ENCODE data around the gene CACNA1G. TPM values are rescaled to one million over a fixed set of nuclear protein-coding genes. Genes with fewer than 3 reads are reported as not detected.
A peak's percentile ranks its signal among the peaks of the same experiment; 100 is the strongest.

The CACNA1G gene
- total and polyA plus RNA-seq, 9 of the 15 experiments (the other 6 are each of a cell fraction or from before 2014, with no cell fraction given), result 0.01 TPM; not detected in 8

- TF ChIP-seq POU5F1 (IDR thresholded peaks at IDR 0.05; ENCODE audit: borderline replicate concordance, low read depth, low read length, partially characterized antibody) (no peak), ZNF589 (CRISPR knock-in tag; IDR thresholded peaks at IDR 0.05; ENCODE audit: low read depth) (peak; percentile 69), ELK1 (CRISPR knock-in tag; IDR thresholded peaks at IDR 0.05) (no peak), FOXK2 (conservative IDR thresholded peaks at IDR 0.05 in 1 of 2, IDR thresholded peaks at IDR 0.05 in 1 of 2; ENCODE audit: low read depth in 2 of 2) (peak; percentile 90), ZNF445 (CRISPR knock-in tag; IDR thresholded peaks at IDR 0.05; ENCODE audit: low read depth) (no peak), CEBPG (CRISPR knock-in tag; IDR thresholded peaks at IDR 0.05) (no peak), CEBPG (tag; conservative IDR thresholded peaks at IDR 0.05 in 1 of 2, IDR thresholded peaks at IDR 0.05 in 1 of 2) (0 out of 4 replicates have a peak, but pooled peaks of 1 of the 2 experiments have one; percentile 26), TAL1 (IDR thresholded peaks at IDR 0.05) (peak; percentile 46), SMAD4 (CRISPR knock-in tag; conservative IDR thresholded peaks at IDR 0.05) (peak; percentile 81), CAMTA2 (CRISPR knock-in tag; conservative IDR thresholded peaks at IDR 0.05) (no peak), DPF2 (IDR thresholded peaks at IDR 0.05) (peak; percentile 95), CREB3 (tag; conservative IDR thresholded peaks at IDR 0.05; ENCODE audit: low read depth) (peak; percentile 57; the same call in 1 of the 2 replicates), ZNF140 (CRISPR knock-in tag; IDR thresholded peaks at IDR 0.05) (no peak), SRF (CRISPR knock-in tag; IDR thresholded peaks at IDR 0.05) (peak in 1 of 2 experiments; percentile 9; a peak in 1 of 4 replicates)
- TF ChIP-seq, protein P1, sequence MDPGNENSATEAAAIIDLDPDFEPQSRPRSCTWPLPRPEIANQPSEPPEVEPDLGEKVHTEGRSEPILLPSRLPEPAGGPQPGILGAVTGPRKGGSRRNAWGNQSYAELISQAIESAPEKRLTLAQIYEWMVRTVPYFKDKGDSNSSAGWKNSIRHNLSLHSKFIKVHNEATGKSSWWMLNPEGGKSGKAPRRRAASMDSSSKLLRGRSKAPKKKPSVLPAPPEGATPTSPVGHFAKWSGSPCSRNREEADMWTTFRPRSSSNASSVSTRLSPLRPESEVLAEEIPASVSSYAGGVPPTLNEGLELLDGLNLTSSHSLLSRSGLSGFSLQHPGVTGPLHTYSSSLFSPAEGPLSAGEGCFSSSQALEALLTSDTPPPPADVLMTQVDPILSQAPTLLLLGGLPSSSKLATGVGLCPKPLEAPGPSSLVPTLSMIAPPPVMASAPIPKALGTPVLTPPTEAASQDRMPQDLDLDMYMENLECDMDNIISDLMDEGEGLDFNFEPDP (CRISPR knock-in tag; IDR thresholded peaks at IDR 0.05), result no peak
- TF ChIP-seq, protein P2, sequence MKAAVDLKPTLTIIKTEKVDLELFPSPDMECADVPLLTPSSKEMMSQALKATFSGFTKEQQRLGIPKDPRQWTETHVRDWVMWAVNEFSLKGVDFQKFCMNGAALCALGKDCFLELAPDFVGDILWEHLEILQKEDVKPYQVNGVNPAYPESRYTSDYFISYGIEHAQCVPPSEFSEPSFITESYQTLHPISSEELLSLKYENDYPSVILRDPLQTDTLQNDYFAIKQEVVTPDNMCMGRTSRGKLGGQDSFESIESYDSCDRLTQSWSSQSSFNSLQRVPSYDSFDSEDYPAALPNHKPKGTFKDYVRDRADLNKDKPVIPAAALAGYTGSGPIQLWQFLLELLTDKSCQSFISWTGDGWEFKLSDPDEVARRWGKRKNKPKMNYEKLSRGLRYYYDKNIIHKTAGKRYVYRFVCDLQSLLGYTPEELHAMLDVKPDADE (conservative IDR thresholded peaks at IDR 0.05; ENCODE audit: control insufficient read depth, low read depth, low read length), result 0 out of 2 replicates have a peak, but pooled peaks have one; percentile 37
- TF ChIP-seq, protein P3, sequence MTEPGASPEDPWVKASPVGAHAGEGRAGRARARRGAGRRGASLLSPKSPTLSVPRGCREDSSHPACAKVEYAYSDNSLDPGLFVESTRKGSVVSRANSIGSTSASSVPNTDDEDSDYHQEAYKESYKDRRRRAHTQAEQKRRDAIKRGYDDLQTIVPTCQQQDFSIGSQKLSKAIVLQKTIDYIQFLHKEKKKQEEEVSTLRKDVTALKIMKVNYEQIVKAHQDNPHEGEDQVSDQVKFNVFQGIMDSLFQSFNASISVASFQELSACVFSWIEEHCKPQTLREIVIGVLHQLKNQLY (CRISPR knock-in tag; conservative IDR thresholded peaks at IDR 0.05), result no peak
- TF ChIP-seq, protein P4, sequence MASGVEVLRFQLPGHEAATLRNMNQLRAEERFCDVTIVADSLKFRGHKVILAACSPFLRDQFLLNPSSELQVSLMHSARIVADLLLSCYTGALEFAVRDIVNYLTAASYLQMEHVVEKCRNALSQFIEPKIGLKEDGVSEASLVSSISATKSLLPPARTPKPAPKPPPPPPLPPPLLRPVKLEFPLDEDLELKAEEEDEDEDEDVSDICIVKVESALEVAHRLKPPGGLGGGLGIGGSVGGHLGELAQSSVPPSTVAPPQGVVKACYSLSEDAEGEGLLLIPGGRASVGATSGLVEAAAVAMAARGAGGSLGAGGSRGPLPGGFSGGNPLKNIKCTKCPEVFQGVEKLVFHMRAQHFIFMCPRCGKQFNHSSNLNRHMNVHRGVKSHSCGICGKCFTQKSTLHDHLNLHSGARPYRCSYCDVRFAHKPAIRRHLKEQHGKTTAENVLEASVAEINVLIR (CRISPR knock-in tag; IDR thresholded peaks at IDR 0.05), result no peak
Observed at GRCh38 chr17:50661795-50662391, 101.4 kb downstream of the CACNA1G start (continued).
